HCT116 (cell line): ENCODE results near the gene KLHL11. TPM values are rescaled to one million over a fixed set of nuclear protein-coding genes. Genes with fewer than 3 reads are reported as not detected.

Experiments used
- ATAC-seq: fragments of 200-7000 bp; cut with Tn5 transposase; 2 replicates; pipeline ENCODE4 v1.9.1; 2020; ENCODE audit warnings: mild to moderate bottlenecking, moderate library complexity
- BruUV-seq: library from RNA; stranded (reverse); fragments of 400-500 nt; replicated peaks from 2 replicates; lab custom pipeline; 2021; lab: Mats Ljungman, UMichigan
- CTCF ChIA-PET: fragments of 300-600 bp; sonication (Branson Sonifier 250); formaldehyde crosslinking; loops from one replicate; lab custom pipeline; 2021; ENCODE audit warnings: antibody characterized with exemption; lab: Charles Lee
- POLR2A ChIA-PET: fragments of 300-600, 350-600 bp; sonication (Branson Sonifier 250); formaldehyde crosslinking; loops from one replicate; lab custom pipeline; 2021; ENCODE audit warnings: antibody characterized with exemption; lab: Charles Lee
- RAD21 ChIA-PET, 2 experiments: fragments of 300-600 bp; sonication (Branson Sonifier 250); formaldehyde crosslinking; loops; one replicate each; lab custom pipeline; 2023; ENCODE audit warnings: low total read pairs in 2 of 2; ENCODE audit not compliant: uncharacterized antibody in 2 of 2, unreplicated experiment in 2 of 2, low non-redundant PET in 1 of 2; lab: Charles Lee
- DNase-seq: peaks from one replicate; pipeline ENCODE4 v3.0.0-alpha.2; 2010; ENCODE audit warnings: low read depth, low spot score
- H2AFZ ChIP-seq: fragments of 200-600 bp; shearing (Covaris generic), sonication (generic); 2 replicates; pipeline ENCODE4 v1.6.1; 2017; ENCODE audit warnings: low read depth, mixed run types, mixed read lengths, antibody characterized with exemption, low read length; ENCODE audit not compliant: poor library complexity, severe bottlenecking
- H3K27ac ChIP-seq: 2 replicates; pipeline ENCODE4 v1.5.1; 2012; ENCODE audit warnings: low read depth, low read length
- H3K27me3 ChIP-seq: fragments of 200-600 bp; sonication (generic); 2 replicates; pipeline ENCODE4 v1.6.1; 2016; ENCODE audit warnings: mixed run types, low read length, mixed read lengths; ENCODE audit not compliant: insufficient read depth
- H3K36me3 ChIP-seq, 2 experiments: fragments of 200-500 bp in 1 of 2; fragments of 200-600 bp in 1 of 2; sonication (Bioruptor generic) in 1 of 2; sonication (generic) in 1 of 2; 2 replicates each; pipeline versions ENCODE4 v1.5.1 to v1.6.1; 2014 to 2016; ENCODE audit warnings: low read length in 2 of 2, inconsistent platforms in 1 of 2, mixed read lengths in 1 of 2, mixed run types in 1 of 2; ENCODE audit not compliant: insufficient read depth in 2 of 2, control insufficient read depth in 1 of 2
- H3K4me1 ChIP-seq, 2 experiments: fragments of 200-600 bp in 1 of 2; sonication (generic) in 1 of 2; 2 replicates each; pipeline versions ENCODE4 v1.5.1 to v1.6.1; 2012 to 2017; ENCODE audit warnings: low read length in 2 of 2, inconsistent platforms in 1 of 2, mild to moderate bottlenecking in 1 of 2, mixed read lengths in 1 of 2, mixed run types in 1 of 2, moderate library complexity in 1 of 2; ENCODE audit not compliant: insufficient read depth in 2 of 2, control insufficient read depth in 1 of 2
- H3K4me2 ChIP-seq: fragments of 200-600 bp; sonication (generic); 2 replicates; pipeline ENCODE4 v1.6.1; 2017; ENCODE audit warnings: mixed run types, low read length, mixed read lengths
- H3K4me3 ChIP-seq, 2 experiments: fragments of 200-600 bp in 1 of 2; sonication (generic) in 1 of 2; replicated peaks in 1 of 2; 2 replicates each; pipeline ENCODE4 v1.5.1; 2011 to 2016; ENCODE audit warnings: low read length in 2 of 2, control low read depth in 1 of 2, low read depth in 1 of 2, mild to moderate bottlenecking in 1 of 2, mixed read lengths in 1 of 2, mixed run types in 1 of 2
- H3K79me2 ChIP-seq: fragments of 200-600 bp; sonication (generic); 2 replicates; pipeline ENCODE4 v1.6.1; 2017; ENCODE audit warnings: mild to moderate bottlenecking, mixed run types, low read length, moderate library complexity, mixed read lengths; ENCODE audit not compliant: insufficient read depth
- H3K9ac ChIP-seq: fragments of 200-600 bp; sonication (generic); 2 replicates; pipeline ENCODE4 v1.6.1; 2016; ENCODE audit warnings: low read length, mixed read lengths
- H3K9me2 ChIP-seq: fragments of 200-600 bp; sonication (generic), shearing (Covaris generic); 2 replicates; pipeline ENCODE4 v1.6.1; 2017; ENCODE audit warnings: mixed run types, mild to moderate bottlenecking, moderate library complexity; ENCODE audit not compliant: insufficient read depth
- H3K9me3 ChIP-seq, 2 experiments: fragments of 200-500 bp in 1 of 2; fragments of 200-600 bp in 1 of 2; sonication (Bioruptor generic) in 1 of 2; sonication (generic) in 1 of 2; 2 replicates each; pipeline ENCODE4 v1.6.1; 2014 to 2017; ENCODE audit warnings: low read length in 2 of 2, mixed read lengths in 2 of 2, inconsistent platforms in 1 of 2, low read depth in 1 of 2, mild to moderate bottlenecking in 1 of 2, mixed run types in 1 of 2, moderate library complexity in 1 of 2; ENCODE audit not compliant: control insufficient read depth in 1 of 2, insufficient read depth in 1 of 2
- H4K20me1 ChIP-seq: fragments of 200-600 bp; sonication (generic), shearing (Covaris generic); 2 replicates; pipeline ENCODE4 v1.6.1; 2017; ENCODE audit warnings: mixed run types, mild to moderate bottlenecking, moderate library complexity; ENCODE audit not compliant: insufficient read depth
- CEBPB ChIP-seq: IDR thresholded peaks from 2 replicates; pipeline ENCODE4 v1.6.1; 2012; ENCODE audit warnings: low read depth
- EZH2 ChIP-seq: fragments of 200-600 bp; sonication (generic); IDR thresholded peaks from 2 replicates; pipeline ENCODE4 v1.6.1; 2017; ENCODE audit warnings: antibody characterized with exemption, mixed run types
- EZH2phosphoT487 ChIP-seq: fragments of 200-600 bp; IDR thresholded peaks from 2 replicates; pipeline ENCODE4 v1.6.1; 2018; ENCODE audit warnings: antibody characterized with exemption, borderline replicate concordance
- POLR2AphosphoS5 ChIP-seq: IDR thresholded peaks from 2 replicates; pipeline ENCODE4 v1.6.1; 2011; ENCODE audit warnings: mild to moderate bottlenecking, low read depth, low read length, moderate library complexity
- RAD21 ChIP-seq: IDR thresholded peaks from 2 replicates; pipeline ENCODE4 v1.6.1; 2012; ENCODE audit warnings: low read depth, mild to moderate bottlenecking
- YY1 ChIP-seq: IDR thresholded peaks from 2 replicates; pipeline ENCODE4 v1.6.1; 2011; ENCODE audit warnings: low read length, low read depth, moderate library complexity, mild to moderate bottlenecking; ENCODE audit not compliant: insufficient replicate concordance; ENCODE audit errors: extremely low read depth
- intact Hi-C: fragments of 100-400 bp; cut with micrococcal nuclease; formaldehyde crosslinking; loops from 2 replicates; pipeline ENCODE4 v1.10.0; 2022
- total RNA-seq: library from RNA; stranded (reverse); gene quantifications from one replicate; pipeline ENCODE4 v1.2.1, GENCODE V29; 2021; ENCODE audit not compliant: unreplicated experiment
- TF ChIP-seq, protein P1 (sequence below): IDR thresholded peaks from 2 replicates; pipeline ENCODE4 v1.6.1; 2012; ENCODE audit warnings: low read depth

KLHL11 gene
- total RNA-seq, 1 experiment from 2014 or later = 22.4 TPM

- TF ChIP-seq EZH2 (no peak), POLR2AphosphoS5 (no peak), CEBPB (no peak), EZH2phosphoT487 (no peak), RAD21 (no peak), YY1 (no peak)
- TF ChIP-seq, protein P1, sequence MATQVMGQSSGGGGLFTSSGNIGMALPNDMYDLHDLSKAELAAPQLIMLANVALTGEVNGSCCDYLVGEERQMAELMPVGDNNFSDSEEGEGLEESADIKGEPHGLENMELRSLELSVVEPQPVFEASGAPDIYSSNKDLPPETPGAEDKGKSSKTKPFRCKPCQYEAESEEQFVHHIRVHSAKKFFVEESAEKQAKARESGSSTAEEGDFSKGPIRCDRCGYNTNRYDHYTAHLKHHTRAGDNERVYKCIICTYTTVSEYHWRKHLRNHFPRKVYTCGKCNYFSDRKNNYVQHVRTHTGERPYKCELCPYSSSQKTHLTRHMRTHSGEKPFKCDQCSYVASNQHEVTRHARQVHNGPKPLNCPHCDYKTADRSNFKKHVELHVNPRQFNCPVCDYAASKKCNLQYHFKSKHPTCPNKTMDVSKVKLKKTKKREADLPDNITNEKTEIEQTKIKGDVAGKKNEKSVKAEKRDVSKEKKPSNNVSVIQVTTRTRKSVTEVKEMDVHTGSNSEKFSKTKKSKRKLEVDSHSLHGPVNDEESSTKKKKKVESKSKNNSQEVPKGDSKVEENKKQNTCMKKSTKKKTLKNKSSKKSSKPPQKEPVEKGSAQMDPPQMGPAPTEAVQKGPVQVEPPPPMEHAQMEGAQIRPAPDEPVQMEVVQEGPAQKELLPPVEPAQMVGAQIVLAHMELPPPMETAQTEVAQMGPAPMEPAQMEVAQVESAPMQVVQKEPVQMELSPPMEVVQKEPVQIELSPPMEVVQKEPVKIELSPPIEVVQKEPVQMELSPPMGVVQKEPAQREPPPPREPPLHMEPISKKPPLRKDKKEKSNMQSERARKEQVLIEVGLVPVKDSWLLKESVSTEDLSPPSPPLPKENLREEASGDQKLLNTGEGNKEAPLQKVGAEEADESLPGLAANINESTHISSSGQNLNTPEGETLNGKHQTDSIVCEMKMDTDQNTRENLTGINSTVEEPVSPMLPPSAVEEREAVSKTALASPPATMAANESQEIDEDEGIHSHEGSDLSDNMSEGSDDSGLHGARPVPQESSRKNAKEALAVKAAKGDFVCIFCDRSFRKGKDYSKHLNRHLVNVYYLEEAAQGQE = no peak
- intact Hi-C loops = no loop called here
- Histone ChIP-seq H3K36me3 (peaks cover 36 to 43% of the 10 kb centered on the region in 2 experiments), H4K20me1 (no peaks in the 10 kb centered on the region), H3K4me2 (no peak overlapping the region), H3K9me3 (no peaks in the 10 kb centered on the region), H3K27me3 (no peaks in the 10 kb centered on the region), H2AFZ (no peak overlapping the region), H3K27ac (no peak overlapping the region), H3K4me1 (peaks cover 0 to 5% of the 10 kb centered on the region in 2 experiments; a peak in 2 of 4 replicates), H3K9ac (no peak overlapping the region), H3K9me2 (no peaks in the 10 kb centered on the region), H3K79me2 (peaks cover 7% of the 10 kb centered on the region), H3K4me3 (no peak overlapping the region)
- ChIA-PET POLR2A (no interaction called here), RAD21 (no interaction called here), CTCF (no interaction called here)
- no peak for DNase-seq
- BruUV-seq = no TSS peak
- ATAC-seq = no peak
Observed at GRCh38 chr17:41869426-41869825, 4.2 kb upstream of the KLHL11 start.
